Osteoblast (primary cell): ENCODE data around the gene AP1M1. TPM values are rescaled to one million over a fixed set of nuclear protein-coding genes. Genes with fewer than 3 reads are reported as not detected.

Experiments
- DNase-seq: peaks from one replicate; pipeline ENCODE4 v3.0.0; 2011; ENCODE audit warnings: low spot score, mixed read lengths; ENCODE audit not compliant: insufficient read length; ENCODE audit errors: missing footprints
- H2AFZ ChIP-seq: 2 replicates; pipeline ENCODE4 v1.6.0; 2011; ENCODE audit warnings: mild to moderate bottlenecking, low read length
- H3K27ac ChIP-seq: 2 replicates; pipeline ENCODE4 v1.5.1; 2011; ENCODE audit warnings: mild to moderate bottlenecking, low read depth, low read length, moderate library complexity
- H3K27me3 ChIP-seq: 2 replicates; pipeline ENCODE4 v1.6.0; 2012; ENCODE audit warnings: mild to moderate bottlenecking, control low read depth, inconsistent platforms, low read length, moderate library complexity; ENCODE audit not compliant: insufficient read depth
- H3K36me3 ChIP-seq: 2 replicates; pipeline ENCODE4 v1.5.1; 2011; ENCODE audit warnings: mild to moderate bottlenecking, low read length, control low read depth, moderate library complexity; ENCODE audit not compliant: insufficient read depth
- H3K4me1 ChIP-seq: 2 replicates; pipeline ENCODE4 v1.5.1; 2011; ENCODE audit warnings: mild to moderate bottlenecking, low read length, control low read depth, moderate library complexity; ENCODE audit not compliant: insufficient read depth
- H3K4me2 ChIP-seq: 2 replicates; pipeline ENCODE4 v1.6.0; 2011; ENCODE audit warnings: mild to moderate bottlenecking, low read length; ENCODE audit not compliant: insufficient read depth
- H3K4me3 ChIP-seq: fragments of 200-600 bp; sonication (generic); 3 replicates; pipeline ENCODE4 v1.5.1; 2012; ENCODE audit warnings: mild to moderate bottlenecking, low read length, inconsistent platforms; ENCODE audit not compliant: insufficient read depth
- H3K79me2 ChIP-seq: 2 replicates; pipeline ENCODE4 v1.6.0; 2012; ENCODE audit warnings: mild to moderate bottlenecking, low read length, control low read depth, inconsistent platforms; ENCODE audit not compliant: insufficient read depth
- H3K9me3 ChIP-seq: 2 replicates; pipeline ENCODE4 v1.5.1; 2011; ENCODE audit warnings: low read depth, low read length, control low read depth
- H4K20me1 ChIP-seq: 2 replicates; pipeline ENCODE4 v1.6.0; 2012; ENCODE audit warnings: mild to moderate bottlenecking, low read length, control low read depth; ENCODE audit not compliant: insufficient read depth
- CTCF ChIP-seq: IDR thresholded peaks from 2 replicates; pipeline ENCODE4 v1.5.1; 2011; ENCODE audit warnings: mild to moderate bottlenecking, low read depth, low read length, moderate library complexity; ENCODE audit errors: extremely low read depth
- total RNA-seq: library from RNA; depleted of rRNA; stranded (reverse); fragments of >200 nt; gene quantifications from 2 replicates; pipeline ENCODE4 v1.2.3, GENCODE V29; 2012

AP1M1 gene
- total RNA-seq, 1 donor, result 52.1 TPM

- H2AFZ ChIP-seq, result no peak overlapping the region
- no peak for TF ChIP-seq CTCF
- no peak overlapping the region for H3K27ac ChIP-seq
- no peak overlapping the region for H3K4me3 ChIP-seq
- H3K36me3 ChIP-seq, result peaks cover 35% of the 10 kb centered on the region
- peaks cover 70% of the 10 kb centered on the region for H3K79me2 ChIP-seq
- no peaks in the 10 kb centered on the region for H3K9me3 ChIP-seq
- DNase-seq, result peak; percentile 59
- no peaks in the 10 kb centered on the region for H3K27me3 ChIP-seq
- peaks cover 67% of the 10 kb centered on the region for H4K20me1 ChIP-seq
- H3K4me1 ChIP-seq, result peaks cover 45% of the 10 kb centered on the region
- H3K4me2 ChIP-seq, result no peak overlapping the region
Observed at GRCh38 chr19:16201011-16201391, 3.3 kb downstream of the AP1M1 start.

- H2AFZ ChIP-seq, result no peak overlapping the region
- H3K27ac ChIP-seq, result no peak overlapping the region
- no peak for TF ChIP-seq CTCF
- no peaks in the 10 kb centered on the region for H3K27me3 ChIP-seq
- H4K20me1 ChIP-seq, result peaks cover 66% of the 10 kb centered on the region
- no peaks in the 10 kb centered on the region for H3K9me3 ChIP-seq
- H3K79me2 ChIP-seq, result peaks cover 72% of the 10 kb centered on the region
- peak; percentile 93 for DNase-seq
- no peak overlapping the region for H3K4me3 ChIP-seq
- peak overlapping the region; percentile 37 for H3K4me2 ChIP-seq
- H3K36me3 ChIP-seq, result peaks cover 44% of the 10 kb centered on the region
- H3K4me1 ChIP-seq, result peaks cover 30% of the 10 kb centered on the region
Observed at GRCh38 chr19:16202320-16203255, 4.9 kb downstream of the AP1M1 start.

GRCh38 chr19:16203256-16204004 is 5.7 kb downstream of the AP1M1 start:
- Histone ChIP-seq H3K79me2 (peaks cover 65% of the 10 kb centered on the region), H4K20me1 (peaks cover 65% of the 10 kb centered on the region), H3K27me3 (no peaks in the 10 kb centered on the region), H2AFZ (no peak overlapping the region), H3K27ac (no peak overlapping the region), H3K4me1 (peaks cover 28% of the 10 kb centered on the region), H3K4me3 (no peak overlapping the region), H3K4me2 (no peak overlapping the region), H3K9me3 (no peaks in the 10 kb centered on the region), H3K36me3 (peaks cover 53% of the 10 kb centered on the region)
- DNase-seq, result peak; percentile 32
- no peak for TF ChIP-seq CTCF

GRCh38 chr19:16204005-16204294 is 6.2 kb downstream of the AP1M1 start:
- H3K4me3 ChIP-seq, result no peak overlapping the region
- no peak overlapping the region for H3K27ac ChIP-seq
- no peak overlapping the region for H3K4me2 ChIP-seq
- no peak for DNase-seq
- H3K79me2 ChIP-seq, result peaks cover 62% of the 10 kb centered on the region
- no peaks in the 10 kb centered on the region for H3K9me3 ChIP-seq
- H3K27me3 ChIP-seq, result no peaks in the 10 kb centered on the region
- H3K4me1 ChIP-seq, result peaks cover 23% of the 10 kb centered on the region
- no peak overlapping the region for H2AFZ ChIP-seq
- peaks cover 65% of the 10 kb centered on the region for H4K20me1 ChIP-seq
- H3K36me3 ChIP-seq, result peaks cover 58% of the 10 kb centered on the region
- no peak for TF ChIP-seq CTCF
